SK-N-SH (cell line): ENCODE measurements around the gene TCOF1. TPM values are rescaled to one million over a fixed set of nuclear protein-coding genes. Genes with fewer than 3 reads are reported as not detected.

Source experiments
- CTCF ChIA-PET: fragments of 300-600, 350-600 bp; formaldehyde crosslinking; extraction: SDS; loops from one replicate; lab custom pipeline; 2021; lab: Yijun Ruan, JAX
- POLR2A ChIA-PET: fragments of 350-600 bp; sonication (Branson Sonifier 250); formaldehyde crosslinking; extraction: SDS; loops from one replicate; lab custom pipeline; 2020; ENCODE audit warnings: antibody characterized with exemption, inconsistent platforms; lab: Yijun Ruan, JAX
- DNase-seq: peaks from one replicate; pipeline ENCODE4 v3.0.0; 2012
- H2AFZ ChIP-seq: fragments of 200-600 bp; sonication (generic); 2 replicates; pipeline ENCODE4 v1.8.1; 2016; ENCODE audit warnings: antibody characterized with exemption, mild to moderate bottlenecking, low read depth
- H3F3A ChIP-seq: fragments of 200-600 bp; sonication (generic); replicated peaks from 2 replicates; pipeline ENCODE3; 2016; ENCODE audit warnings: antibody characterized with exemption, mild to moderate bottlenecking; ENCODE audit not compliant: insufficient read depth
- H3K27ac ChIP-seq, 2 experiments: fragments of 200-500 bp in 1 of 2; fragments of 200-600 bp in 1 of 2; sonication (Bioruptor generic) in 1 of 2; sonication (generic), shearing (Covaris generic) in 1 of 2; 2 replicates each; pipeline versions ENCODE4 v1.5.1 to v1.6.1; 2014 to 2016; ENCODE audit warnings: low read depth in 2 of 2, inconsistent platforms in 1 of 2, low read length in 1 of 2, mild to moderate bottlenecking in 1 of 2, mixed read lengths in 1 of 2
- H3K27me3 ChIP-seq: fragments of 200-600 bp; sonication (generic), shearing (Covaris generic); 2 replicates; pipeline ENCODE4 v1.6.1; 2016; ENCODE audit warnings: mixed run types; ENCODE audit not compliant: insufficient read depth
- H3K36me3 ChIP-seq, 2 experiments: fragments of 200-500 bp in 1 of 2; fragments of 200-600 bp in 1 of 2; sonication (Bioruptor generic) in 1 of 2; sonication (generic) in 1 of 2; replicated peaks in 1 of 2; 2 replicates each; pipeline versions ENCODE3 to v1.5.1; 2014 to 2016; ENCODE audit warnings: low read length in 1 of 2, mild to moderate bottlenecking in 1 of 2; ENCODE audit not compliant: insufficient read depth in 2 of 2, control insufficient read depth in 1 of 2
- H3K4me1 ChIP-seq, 2 experiments: fragments of 200-500 bp in 1 of 2; fragments of 200-600 bp in 1 of 2; sonication (Bioruptor generic) in 1 of 2; sonication (generic), shearing (Covaris generic) in 1 of 2; 2 replicates each; pipeline versions ENCODE4 v1.5.1 to v1.6.1; 2014 to 2016; ENCODE audit warnings: low read depth in 1 of 2, low read length in 1 of 2, mixed run types in 1 of 2; ENCODE audit not compliant: insufficient read depth in 2 of 2, control insufficient read depth in 1 of 2
- H3K4me2 ChIP-seq: fragments of 200-600 bp; sonication (generic), shearing (Covaris generic); 2 replicates; pipeline ENCODE4 v1.6.1; 2017; ENCODE audit warnings: mixed run types
- H3K4me3 ChIP-seq, 2 experiments: fragments of 200-500 bp in 1 of 2; fragments of 200-600 bp in 1 of 2; sonication (Bioruptor generic) in 1 of 2; sonication (generic), shearing (Covaris generic) in 1 of 2; 2 replicates each; pipeline versions ENCODE4 v1.5.1 to v1.8.1; 2014 to 2016; ENCODE audit warnings: low read depth in 2 of 2, inconsistent platforms in 1 of 2, low read length in 1 of 2, mild to moderate bottlenecking in 1 of 2, mixed read lengths in 1 of 2, moderate library complexity in 1 of 2
- H3K79me2 ChIP-seq: fragments of 200-600 bp; sonication (generic); 2 replicates; pipeline ENCODE4 v1.8.1; 2017; ENCODE audit warnings: mild to moderate bottlenecking; ENCODE audit not compliant: insufficient read depth
- H3K9ac ChIP-seq: fragments of 200-600 bp; sonication (generic); 2 replicates; pipeline ENCODE4 v1.6.1; 2017; ENCODE audit warnings: mixed run types
- H3K9me2 ChIP-seq: fragments of 200-600 bp; sonication (generic); 2 replicates; pipeline ENCODE4 v1.6.1; 2017; ENCODE audit warnings: mixed run types
- H3K9me3 ChIP-seq: fragments of 200-600 bp; sonication (generic); 2 replicates; pipeline ENCODE4 v1.6.1; 2017; ENCODE audit warnings: mixed run types, mild to moderate bottlenecking, moderate library complexity
- H4K20me1 ChIP-seq: fragments of 200-600 bp; sonication (generic); 2 replicates; pipeline ENCODE4 v1.6.1; 2017; ENCODE audit warnings: mild to moderate bottlenecking, mixed run types; ENCODE audit not compliant: insufficient read depth
- CTCF ChIP-seq: fragments of 200-600 bp; sonication (generic); IDR thresholded peaks from 2 replicates; pipeline ENCODE4 v1.6.1; 2017; ENCODE audit warnings: antibody characterized with exemption, mild to moderate bottlenecking, moderate library complexity
- ELF1 ChIP-seq: IDR thresholded peaks from 2 replicates; pipeline ENCODE4 v1.4.0; 2012
- FOSL2 ChIP-seq: IDR thresholded peaks from 2 replicates; pipeline ENCODE4 v1.4.0; 2012; ENCODE audit warnings: low read depth, mild to moderate bottlenecking, moderate library complexity, borderline replicate concordance
- FOXM1 ChIP-seq: IDR thresholded peaks from 2 replicates; pipeline ENCODE4 v1.4.0; 2012; ENCODE audit warnings: low read depth, mild to moderate bottlenecking
- IRF3 ChIP-seq: fragments of 150-350 bp; IDR thresholded peaks from 2 replicates; pipeline ENCODE4 v1.6.1; 2016; ENCODE audit warnings: mild to moderate bottlenecking, low read depth, low read length
- MAX ChIP-seq: IDR thresholded peaks from 2 replicates; pipeline ENCODE4 v1.4.0; 2012; ENCODE audit warnings: low read depth
- MEF2A ChIP-seq: IDR thresholded peaks from 2 replicates; pipeline ENCODE4 v1.4.0; 2012; ENCODE audit warnings: low read depth, borderline replicate concordance
- MXI1 ChIP-seq: IDR thresholded peaks from 2 replicates; pipeline ENCODE4 v1.6.1; 2012; ENCODE audit warnings: mild to moderate bottlenecking, low read depth, low read length, improper control_type of control experiment
- NFIC ChIP-seq: IDR thresholded peaks from 2 replicates; pipeline ENCODE4 v1.4.0; 2012; ENCODE audit warnings: borderline replicate concordance
- NRF1 ChIP-seq: IDR thresholded peaks from 2 replicates; pipeline ENCODE4 v1.6.1; 2012; ENCODE audit warnings: low read depth, mild to moderate bottlenecking, low read length
- PBX3 ChIP-seq: IDR thresholded peaks from 2 replicates; pipeline ENCODE4; 2012
- POLR2AphosphoS5 ChIP-seq: IDR thresholded peaks from 2 replicates; pipeline ENCODE4 v1.6.1; 2012; ENCODE audit warnings: low read depth, low read length
- RAD21 ChIP-seq: IDR thresholded peaks from 2 replicates; pipeline ENCODE4 v1.6.1; 2012; ENCODE audit warnings: mild to moderate bottlenecking, low read length
- REST ChIP-seq: IDR thresholded peaks from 2 replicates; pipeline ENCODE4 v1.6.1; 2012; ENCODE audit warnings: mild to moderate bottlenecking, low read depth, low read length, moderate library complexity
- RXRA ChIP-seq: IDR thresholded peaks from 2 replicates; pipeline ENCODE4 v1.4.0; 2012; ENCODE audit warnings: low read depth, mild to moderate bottlenecking, borderline replicate concordance
- TAF1 ChIP-seq: IDR thresholded peaks from 2 replicates; pipeline ENCODE4 v1.6.1; 2012; ENCODE audit warnings: low read depth, mild to moderate bottlenecking, low read length, moderate library complexity, borderline replicate concordance
- TCF12 ChIP-seq: IDR thresholded peaks from 2 replicates; pipeline ENCODE4 v1.4.0; 2012
- TEAD4 ChIP-seq: IDR thresholded peaks from 2 replicates; pipeline ENCODE4 v1.4.0; 2012; ENCODE audit warnings: mild to moderate bottlenecking, borderline replicate concordance; ENCODE audit not compliant: insufficient read depth
- USF2 ChIP-seq: fragments of 150-350 bp; IDR thresholded peaks from 2 replicates; pipeline ENCODE4 v1.6.1; 2017; ENCODE audit warnings: antibody characterized with exemption, low read length, low read depth, borderline replicate concordance
- YY1 ChIP-seq: IDR thresholded peaks from 2 replicates; pipeline ENCODE4 v1.4.0; 2012; ENCODE audit warnings: low read depth, mild to moderate bottlenecking
- ZBTB33 ChIP-seq: IDR thresholded peaks from 2 replicates; pipeline ENCODE4 v1.4.0; 2012; ENCODE audit warnings: low read depth, borderline replicate concordance
- WGBS: methylation state at CpG from one replicate; pipeline ENCODE4 v1.1.6; 2017; ENCODE audit warnings: low lambda C conversion rate; 5-methylcytosine and 5-hydroxymethylcytosine counted together
- polyA plus RNA-seq, 3 experiments: library from polyadenylated mRNA; depleted of rRNA; stranded (reverse); fragments of >200 nt; gene quantifications; 2 replicates each; pipeline ENCODE4 v1.2.3, GENCODE V29; 2012

The TCOF1 gene
- polyA plus RNA-seq, 1 of the 3 experiments (the other 2 are of a cell fraction), result 33.0 TPM

GRCh38 chr5:150377964-150378694 is 20.6 kb downstream of the TCOF1 start:
- ChIA-PET POLR2A (no interaction called here), CTCF (interaction anchor here (1.4 kb wide), 1 partner anchor 58 kb away, joined by 3 read pairs; no protein-coding TSS in a partner anchor)
- H3F3A ChIP-seq, result peaks cover 31% of the 10 kb centered on the region
- no peak overlapping the region for H3K4me3 ChIP-seq
- H3K36me3 ChIP-seq, result peaks cover 57 to 84% of the 10 kb centered on the region in 2 experiments
- no peak overlapping the region for H2AFZ ChIP-seq
- peaks cover 21 to 28% of the 10 kb centered on the region in 2 experiments; a peak in 3 of 4 replicates for H3K4me1 ChIP-seq
- no peaks in the 10 kb centered on the region for H3K79me2 ChIP-seq
- no peaks in the 10 kb centered on the region for H3K27me3 ChIP-seq
- peak overlapping the region; percentile 88 to 99 for H3K27ac ChIP-seq
- no peaks in the 10 kb centered on the region for H4K20me1 ChIP-seq
- H3K9ac ChIP-seq, result peak overlapping the region; percentile 60; the same call in 1 of the 2 replicates
- peak overlapping the region; percentile 60; the same call in 1 of the 2 replicates for H3K4me2 ChIP-seq
- peak; percentile 66 for DNase-seq
- no peaks in the 10 kb centered on the region for H3K9me3 ChIP-seq
- no peaks in the 10 kb centered on the region for H3K9me2 ChIP-seq
- 26% methylated on average over 5 of the region's 5 CpGs for WGBS
- TF ChIP-seq REST, result peak; percentile 54; the same call in 1 of the 2 replicates
- TF ChIP-seq RXRA, result peak; percentile 98
- TF ChIP-seq RAD21, result no peak
- TF ChIP-seq ZBTB33, result peak; percentile 81; the same call in 1 of the 2 replicates
- no peak for TF ChIP-seq USF2
- TF ChIP-seq TCF12, result peak; percentile 99
- peak; percentile 86 for TF ChIP-seq NFIC
- 0 out of 2 replicates have a peak, but pooled peaks have one; percentile 7 for TF ChIP-seq ELF1
- peak; percentile 80; the same call in 1 of the 2 replicates for TF ChIP-seq YY1
- TF ChIP-seq NRF1, result no peak
- no peak for TF ChIP-seq MEF2A
- TF ChIP-seq TEAD4, result peak; percentile 92
- peak; percentile 7; the same call in 1 of the 2 replicates for TF ChIP-seq TAF1
- peak; percentile 88 for TF ChIP-seq MAX
- peak; percentile 88 for TF ChIP-seq FOSL2
- no peak for TF ChIP-seq IRF3
- peak; percentile 97 for TF ChIP-seq PBX3
- TF ChIP-seq MXI1, result no peak
- TF ChIP-seq FOXM1, result peak; percentile 61; the same call in 1 of the 2 replicates
- peak; percentile 95; the same call in 1 of the 2 replicates for TF ChIP-seq POLR2AphosphoS5
- TF ChIP-seq CTCF, result no peak
